ENCODE data around the gene MIA2. TPM values are rescaled to one million over a fixed set of nuclear protein-coding genes. Genes with fewer than 3 reads are reported as not detected.

MIA2 gene
- total and polyA plus RNA-seq, 9 of the 15 experiments (the other 6 are each of a cell fraction or from before 2014, with no cell fraction given) = 6.0 to 21.8 (median 12.8) TPM

GRCh38 chr14:39430762-39431415, 197.2 kb downstream of the MIA2 start:
- H3K36me3 ChIP-seq (ENCODE audit: control insufficient read depth, insufficient read depth, low read length) = no peaks in the 10 kb centered on the region; the same call in 2 of the 3 replicates
- H4K20me1 ChIP-seq (replicated peaks; ENCODE audit: control insufficient read depth, insufficient read depth, low read length) = no peaks in the 10 kb centered on the region
- no peaks in the 10 kb centered on the region for H3K9me1 ChIP-seq (ENCODE audit: control insufficient read depth, insufficient read depth, low read length)
- H3K4me3 ChIP-seq = peak overlapping the region; percentile 92
- no peak for FAIRE-seq
- H3K4me2 ChIP-seq (ENCODE audit: insufficient read depth, low read length) = peak overlapping the region; percentile 97
- peaks cover 2 to 16% of the 10 kb centered on the region in 2 experiments; a peak in 4 of 5 replicates for H3K4me1 ChIP-seq (replicated peaks in 1 of 2; ENCODE audit: control insufficient read depth in 2 of 2, insufficient read depth in 2 of 2, low read length in 2 of 2)
- peak in 1 of 4 experiments; percentile 30 for DNase-seq (ENCODE audit: extremely low read depth in 1 of 4, low spot score in 3 of 4)
- peak overlapping the region; percentile 99 for H3K9ac ChIP-seq (ENCODE audit: insufficient read depth in 1 of 2, low read depth in 2 of 2, low read length in 2 of 2)
- peak overlapping the region; percentile 99 for H2AFZ ChIP-seq (ENCODE audit: low read depth, low read length)
- ChIA-PET POLR2A (interaction anchor here (0.7 to 2.5 kb wide), 2 partner anchors 8 to 539 kb away, joined by 3 to 15 read pairs; no protein-coding TSS in a partner anchor), CTCF (ENCODE audit: low intra/inter-chr PET ratio) (no interaction called here)
- H3K27ac ChIP-seq (ENCODE audit: extremely low read depth, low read depth, low read length) = peak overlapping the region; percentile 100; the same call in 2 of the 3 replicates
- peaks cover 12% of the 10 kb centered on the region for H3K79me2 ChIP-seq (ENCODE audit: control insufficient read depth, insufficient read depth, low read length)
- BruUV-seq (replicated peaks) = TSS peak; percentile 45
- intact Hi-C loops (cut with micrococcal nuclease) = loop anchor here (5.0 kb wide), 1 partner anchor 49 kb away; no protein-coding TSS in a partner anchor
- 17% methylated on average over 19 of the region's 19 CpGs for WGBS (ENCODE audit: insufficient coverage, low coverage, missing lambda C conversion rate)
- no peaks in the 10 kb centered on the region for H3K9me3 ChIP-seq (replicated peaks; ENCODE audit: control insufficient read depth, insufficient read depth, low read depth, low read length)
- H3K27me3 ChIP-seq (ENCODE audit: control insufficient read depth in 2 of 2, insufficient read depth in 2 of 2, low read length in 2 of 2) = no peaks in the 10 kb centered on the region
- peak; percentile 26 for ATAC-seq
- in situ Hi-C loops (cut with MboI) = no loop called here
- no peak for TF ChIP-seq RBM15 (IDR thresholded peaks at IDR 0.05; ENCODE audit: insufficient read depth, low read length)
- TF ChIP-seq PHB (CRISPR knock-in tag; IDR thresholded peaks at IDR 0.05) = no peak
- no peak for TF ChIP-seq ZNF318 (IDR thresholded peaks at IDR 0.05; ENCODE audit: borderline replicate concordance in 1 of 2, low read depth in 1 of 2)
- TF ChIP-seq, protein P1, sequence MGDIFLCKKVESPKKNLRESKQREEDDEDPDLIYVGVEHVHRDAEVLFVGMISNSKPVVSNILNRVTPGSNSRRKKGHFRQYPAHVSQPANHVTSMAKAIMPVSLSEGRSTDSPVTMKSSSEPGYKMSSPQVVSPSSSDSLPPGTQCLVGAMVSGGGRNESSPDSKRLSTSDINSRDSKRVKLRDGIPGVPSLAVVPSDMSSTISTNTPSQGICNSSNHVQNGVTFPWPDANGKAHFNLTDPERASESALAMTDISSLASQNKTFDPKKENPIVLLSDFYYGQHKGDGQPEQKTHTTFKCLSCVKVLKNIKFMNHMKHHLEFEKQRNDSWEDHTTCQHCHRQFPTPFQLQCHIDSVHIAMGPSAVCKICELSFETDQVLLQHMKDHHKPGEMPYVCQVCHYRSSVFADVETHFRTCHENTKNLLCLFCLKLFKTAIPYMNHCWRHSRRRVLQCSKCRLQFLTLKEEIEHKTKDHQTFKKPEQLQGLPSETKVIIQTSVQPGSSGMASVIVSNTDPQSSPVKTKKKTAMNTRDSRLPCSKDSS (IDR thresholded peaks at IDR 0.05; ENCODE audit: low read depth, partially characterized antibody) = no peak
- peak; percentile 56 for TF ChIP-seq MEIS2 (IDR thresholded peaks at IDR 0.05; ENCODE audit: partially characterized antibody)
- no peak for TF ChIP-seq SMAD4 (CRISPR knock-in tag; conservative IDR thresholded peaks at IDR 0.05)
- TF ChIP-seq MCM2 (IDR thresholded peaks at IDR 0.05; ENCODE audit: low read depth) = no peak
- TF ChIP-seq, protein P2, sequence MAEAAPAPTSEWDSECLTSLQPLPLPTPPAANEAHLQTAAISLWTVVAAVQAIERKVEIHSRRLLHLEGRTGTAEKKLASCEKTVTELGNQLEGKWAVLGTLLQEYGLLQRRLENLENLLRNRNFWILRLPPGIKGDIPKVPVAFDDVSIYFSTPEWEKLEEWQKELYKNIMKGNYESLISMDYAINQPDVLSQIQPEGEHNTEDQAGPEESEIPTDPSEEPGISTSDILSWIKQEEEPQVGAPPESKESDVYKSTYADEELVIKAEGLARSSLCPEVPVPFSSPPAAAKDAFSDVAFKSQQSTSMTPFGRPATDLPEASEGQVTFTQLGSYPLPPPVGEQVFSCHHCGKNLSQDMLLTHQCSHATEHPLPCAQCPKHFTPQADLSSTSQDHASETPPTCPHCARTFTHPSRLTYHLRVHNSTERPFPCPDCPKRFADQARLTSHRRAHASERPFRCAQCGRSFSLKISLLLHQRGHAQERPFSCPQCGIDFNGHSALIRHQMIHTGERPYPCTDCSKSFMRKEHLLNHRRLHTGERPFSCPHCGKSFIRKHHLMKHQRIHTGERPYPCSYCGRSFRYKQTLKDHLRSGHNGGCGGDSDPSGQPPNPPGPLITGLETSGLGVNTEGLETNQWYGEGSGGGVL (CRISPR knock-in tag; IDR thresholded peaks at IDR 0.05) = no peak
- no peak for TF ChIP-seq ZBED1 (IDR thresholded peaks at IDR 0.05)
